Measurements from ENCODE around the gene TMEM179B. TPM values are rescaled to one million over a fixed set of nuclear protein-coding genes. Genes with fewer than 3 reads are reported as not detected.
"Not testable (repeated sequence)": the region's sequence is repeated elsewhere in the genome, so short reads cannot be mapped to it uniquely, and the experiment has no call there.

TMEM179B gene
- total and polyA plus RNA-seq, 9 donors = 22.1 to 33.8 (median 29.7) TPM

- Histone ChIP-seq H3K4me1 (ENCODE audit: control insufficient read depth, insufficient read depth, low read length) (peaks cover 24% of the 10 kb centered on the region), H3K27ac (ENCODE audit: low read length) (no peak overlapping the region), H3K27me3 (ENCODE audit: control insufficient read depth, insufficient read depth, low read length) (no peaks in the 10 kb centered on the region), H3K36me3 (ENCODE audit: control insufficient read depth, insufficient read depth, low read length) (peaks cover 7% of the 10 kb centered on the region), H3K4me3 (ENCODE audit: low read length) (no peak overlapping the region), H3K9me3 (replicated peaks; ENCODE audit: control insufficient read depth, low read depth, low read length) (no peaks in the 10 kb centered on the region)
- DNase-seq = no peak
- whole genome bisulfite sequencing (ENCODE audit: insufficient coverage) = 28% methylated on average over 3 of the region's 9 CpGs
Measured at GRCh38 chr11:62757846-62758788, 29.1 kb upstream of the TMEM179B start.

- Histone ChIP-seq H3K4me3 (ENCODE audit: low read length) (peak overlapping the region; percentile 93), H3K4me1 (ENCODE audit: control insufficient read depth, insufficient read depth, low read length) (peaks cover 15% of the 10 kb centered on the region), H3K36me3 (ENCODE audit: control insufficient read depth, insufficient read depth, low read length) (peaks cover 19% of the 10 kb centered on the region)
- not testable (repeated sequence) for DNase-seq; H3K9me3 ChIP-seq (replicated peaks; ENCODE audit: control insufficient read depth, low read depth, low read length); H3K27me3 ChIP-seq (ENCODE audit: control insufficient read depth, insufficient read depth, low read length); H3K27ac ChIP-seq (ENCODE audit: low read length)
- WGBS (ENCODE audit: insufficient coverage) = no CpG with 5 or more reads among the region's 9 CpGs
Measured at GRCh38 chr11:62760867-62761227, 26.4 kb upstream of the TMEM179B start.

DNA sequence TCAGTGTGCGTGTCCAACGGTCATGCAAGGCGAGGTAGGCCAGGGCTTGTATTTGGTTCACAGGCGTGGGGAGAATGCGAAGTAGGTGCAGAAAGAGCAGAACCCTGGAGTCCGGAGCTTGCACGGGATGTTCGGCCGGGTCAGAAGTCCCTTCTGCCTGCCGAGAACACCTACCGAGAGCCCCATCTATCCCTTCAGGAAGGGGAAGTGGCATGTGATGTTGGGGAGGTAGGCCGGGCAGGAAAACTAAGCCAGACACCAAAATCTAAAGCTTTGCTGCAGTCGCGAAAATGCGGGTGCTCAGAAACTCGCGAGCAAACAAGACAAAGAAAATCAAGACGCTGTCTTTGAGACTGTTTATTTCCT, 16.4 kb upstream of the TMEM179B start:
- Histone ChIP-seq H3K4me1 (ENCODE audit: control insufficient read depth, insufficient read depth, low read length) (peaks cover 20% of the 10 kb centered on the region), H3K27ac (ENCODE audit: low read length) (peak overlapping the region; percentile 98), H3K4me3 (ENCODE audit: low read length) (peak overlapping the region; percentile 90), H3K9me3 (replicated peaks; ENCODE audit: control insufficient read depth, low read depth, low read length) (no peaks in the 10 kb centered on the region), H3K27me3 (ENCODE audit: control insufficient read depth, insufficient read depth, low read length) (no peaks in the 10 kb centered on the region), H3K36me3 (ENCODE audit: control insufficient read depth, insufficient read depth, low read length) (peaks cover 30% of the 10 kb centered on the region)
- WGBS (ENCODE audit: insufficient coverage) = 0% methylated on average over 3 of the region's 18 CpGs
- no peak for DNase-seq

DNA sequence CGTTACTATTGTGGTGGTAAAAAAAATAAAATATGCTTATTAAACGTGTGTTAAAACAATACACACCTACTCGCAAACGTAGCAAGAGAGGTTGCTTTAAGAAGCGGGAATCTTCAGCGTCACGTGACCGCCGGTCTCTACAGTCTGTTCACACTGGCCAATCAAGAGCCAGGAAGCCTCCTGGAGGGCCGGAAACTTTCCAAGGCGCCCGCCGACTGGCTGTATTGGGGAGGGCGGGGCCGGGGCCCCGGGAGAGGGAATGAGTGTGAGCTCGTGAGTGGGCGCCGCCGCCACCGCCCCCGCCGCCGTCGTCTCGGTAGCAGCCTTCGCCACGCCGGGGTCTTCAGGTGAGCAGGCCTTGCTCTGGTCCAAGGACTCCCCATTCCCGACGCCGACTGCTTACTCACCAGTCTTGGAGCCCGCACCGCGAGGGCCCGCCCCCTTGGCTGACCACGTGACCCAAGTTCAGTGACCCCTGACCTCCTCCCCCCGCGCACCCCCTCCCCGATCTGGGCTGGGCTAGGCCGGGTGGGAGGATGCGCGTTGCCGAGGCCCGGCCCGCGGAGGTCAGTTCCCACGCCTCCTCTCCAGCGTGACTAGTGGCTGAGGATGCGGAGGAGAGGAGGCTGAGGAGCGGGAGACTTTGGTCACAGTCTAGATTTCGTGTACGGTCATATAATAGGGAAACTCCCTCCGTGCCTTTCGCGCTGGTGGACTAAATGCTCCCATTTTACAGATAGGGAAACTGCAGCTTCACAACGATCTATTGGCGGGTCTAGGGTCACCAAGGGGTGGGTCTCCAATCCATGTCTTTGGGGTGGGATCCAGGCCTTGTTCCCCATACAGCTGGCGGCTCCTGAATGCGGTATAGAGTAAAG, 15.8 kb upstream of the TMEM179B start, which contains the start of gene TAF6L:
TAF6L (plus strand) TSS at position 253 of the 878 bp plus-strand sequence. CDS start 4,388 bp downstream, outside the sequence.
- H3K27me3 ChIP-seq (ENCODE audit: control insufficient read depth, insufficient read depth, low read length) = no peaks in the 10 kb centered on the region
- H3K4me3 ChIP-seq (ENCODE audit: low read length) = peak within 1 kb of the TSS; percentile 90
- peaks cover 20% of the 10 kb centered on the region for H3K4me1 ChIP-seq (ENCODE audit: control insufficient read depth, insufficient read depth, low read length)
- H3K27ac ChIP-seq (ENCODE audit: low read length) = peak within 1 kb of the TSS; percentile 98
- under 1% methylated on average over 42 of the region's 60 CpGs for WGBS (ENCODE audit: insufficient coverage)
- DNase-seq = peak; percentile 99
- peaks cover 31% of the 10 kb centered on the region for H3K36me3 ChIP-seq (ENCODE audit: control insufficient read depth, insufficient read depth, low read length)
- H3K9me3 ChIP-seq (replicated peaks; ENCODE audit: control insufficient read depth, low read depth, low read length) = no peaks in the 10 kb centered on the region

DNA sequence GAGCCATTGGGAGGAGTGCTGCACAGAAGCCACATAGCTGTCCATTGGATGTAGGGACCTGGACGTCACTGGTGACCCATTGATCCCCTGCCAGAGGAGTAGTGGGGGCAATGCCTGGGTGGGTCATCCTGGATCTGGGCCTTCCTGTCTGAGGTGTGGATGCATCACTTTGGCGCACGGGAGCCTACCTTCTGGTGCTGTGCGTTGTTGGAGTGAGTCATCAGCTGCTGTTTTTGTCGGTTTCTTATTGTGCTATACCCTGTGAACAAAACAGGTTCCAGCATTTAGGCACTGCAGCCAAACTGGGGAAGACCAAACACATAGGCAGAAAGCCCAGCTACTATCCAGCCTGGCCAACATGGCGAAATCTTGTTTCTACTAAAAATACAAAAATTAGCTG, 12.8 kb upstream of the TMEM179B start:
- 92% methylated on average over 5 of the region's 6 CpGs for WGBS (ENCODE audit: insufficient coverage)
- no peaks in the 10 kb centered on the region for H3K9me3 ChIP-seq (replicated peaks; ENCODE audit: control insufficient read depth, low read depth, low read length)
- DNase-seq = no peak
- H3K36me3 ChIP-seq (ENCODE audit: control insufficient read depth, insufficient read depth, low read length) = peaks cover 32% of the 10 kb centered on the region
- H3K4me1 ChIP-seq (ENCODE audit: control insufficient read depth, insufficient read depth, low read length) = peaks cover 20% of the 10 kb centered on the region
- no peak overlapping the region for H3K27ac ChIP-seq (ENCODE audit: low read length)
- H3K4me3 ChIP-seq (ENCODE audit: low read length) = no peak overlapping the region
- H3K27me3 ChIP-seq (ENCODE audit: control insufficient read depth, insufficient read depth, low read length) = no peaks in the 10 kb centered on the region

DNA sequence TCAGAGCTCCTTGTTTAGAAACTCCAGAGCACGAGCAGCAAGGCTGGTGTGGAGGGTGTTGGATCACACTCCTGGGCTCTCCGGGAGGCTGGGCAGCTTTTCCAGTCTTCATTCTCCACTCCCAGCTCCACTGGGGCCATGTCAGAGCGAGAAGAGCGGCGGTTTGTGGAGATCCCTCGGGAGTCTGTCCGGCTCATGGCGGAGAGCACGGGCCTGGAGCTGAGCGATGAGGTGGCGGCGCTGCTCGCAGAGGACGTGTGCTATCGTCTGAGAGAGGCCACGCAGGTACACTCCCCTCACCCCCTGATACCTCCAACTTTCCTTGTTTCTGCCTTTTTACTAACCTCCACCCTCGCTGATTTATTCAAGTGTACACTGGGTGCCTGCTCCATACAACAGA, 11.6 kb upstream of the TMEM179B start:
- no peaks in the 10 kb centered on the region for H3K9me3 ChIP-seq (replicated peaks; ENCODE audit: control insufficient read depth, low read depth, low read length)
- H3K27me3 ChIP-seq (ENCODE audit: control insufficient read depth, insufficient read depth, low read length) = no peaks in the 10 kb centered on the region
- H3K4me3 ChIP-seq (ENCODE audit: low read length) = no peak overlapping the region
- WGBS (ENCODE audit: insufficient coverage) = 90% methylated on average over 16 of the region's 17 CpGs
- no peak overlapping the region for H3K27ac ChIP-seq (ENCODE audit: low read length)
- no peak for DNase-seq
- H3K36me3 ChIP-seq (ENCODE audit: control insufficient read depth, insufficient read depth, low read length) = peaks cover 34% of the 10 kb centered on the region
- peaks cover 8% of the 10 kb centered on the region for H3K4me1 ChIP-seq (ENCODE audit: control insufficient read depth, insufficient read depth, low read length)

DNA sequence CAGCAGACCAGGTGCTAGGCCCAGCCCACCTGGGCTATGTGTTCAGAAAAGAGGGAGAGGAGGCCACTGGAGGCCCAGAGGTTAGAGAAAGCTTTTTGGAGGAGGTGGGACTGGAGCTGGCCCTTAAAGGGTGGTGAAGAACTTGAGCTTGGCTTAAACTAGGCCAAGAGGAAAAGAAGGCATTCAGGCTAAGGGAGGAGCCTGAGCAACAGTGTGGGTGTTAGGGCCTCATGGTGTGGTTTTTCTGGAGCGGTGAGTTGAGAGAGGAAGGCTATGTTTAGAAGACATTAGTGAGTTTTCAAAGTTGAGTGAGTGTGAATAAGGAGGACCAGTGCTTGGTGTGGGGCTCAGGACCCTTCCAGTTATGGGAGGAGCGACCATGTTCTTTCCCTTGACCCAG, 9.8 kb upstream of the TMEM179B start:
- H3K4me3 ChIP-seq (ENCODE audit: low read length) = no peak overlapping the region
- 100% methylated on average over 1 of the region's 2 CpGs for WGBS (ENCODE audit: insufficient coverage)
- H3K9me3 ChIP-seq (replicated peaks; ENCODE audit: control insufficient read depth, low read depth, low read length) = no peaks in the 10 kb centered on the region
- no peaks in the 10 kb centered on the region for H3K4me1 ChIP-seq (ENCODE audit: control insufficient read depth, insufficient read depth, low read length)
- no peak overlapping the region for H3K27ac ChIP-seq (ENCODE audit: low read length)
- no peak for DNase-seq
- peaks cover 42% of the 10 kb centered on the region for H3K36me3 ChIP-seq (ENCODE audit: control insufficient read depth, insufficient read depth, low read length)
- H3K27me3 ChIP-seq (ENCODE audit: control insufficient read depth, insufficient read depth, low read length) = no peaks in the 10 kb centered on the region

GRCh38 chr11:62778441-62778840, 8.8 kb upstream of the TMEM179B start:
- H3K27me3 ChIP-seq (ENCODE audit: control insufficient read depth, insufficient read depth, low read length) = no peaks in the 10 kb centered on the region
- H3K36me3 ChIP-seq (ENCODE audit: control insufficient read depth, insufficient read depth, low read length) = peaks cover 46% of the 10 kb centered on the region
- WGBS (ENCODE audit: insufficient coverage) = 81% methylated on average over 3 of the region's 3 CpGs
- no peak for DNase-seq
- H3K4me1 ChIP-seq (ENCODE audit: control insufficient read depth, insufficient read depth, low read length) = no peaks in the 10 kb centered on the region
- H3K27ac ChIP-seq (ENCODE audit: low read length) = no peak overlapping the region
- no peak overlapping the region for H3K4me3 ChIP-seq (ENCODE audit: low read length)
- no peaks in the 10 kb centered on the region for H3K9me3 ChIP-seq (replicated peaks; ENCODE audit: control insufficient read depth, low read depth, low read length)

GRCh38 chr11:62782753-62783152, 4.4 kb upstream of the TMEM179B start:
- H3K36me3 ChIP-seq (ENCODE audit: control insufficient read depth, insufficient read depth, low read length) = peaks cover 29% of the 10 kb centered on the region
- H3K9me3 ChIP-seq (replicated peaks; ENCODE audit: control insufficient read depth, low read depth, low read length) = no peaks in the 10 kb centered on the region
- 100% methylated on average over 4 of the region's 7 CpGs for WGBS (ENCODE audit: insufficient coverage)

More at GRCh38 chr11:62782753-62783152, 4.4 kb upstream of the TMEM179B start:
- peaks cover 6% of the 10 kb centered on the region for H3K4me1 ChIP-seq (ENCODE audit: control insufficient read depth, insufficient read depth, low read length)
- no peaks in the 10 kb centered on the region for H3K27me3 ChIP-seq (ENCODE audit: control insufficient read depth, insufficient read depth, low read length)
- no peak overlapping the region for H3K4me3 ChIP-seq (ENCODE audit: low read length)
- no peak for DNase-seq
- no peak overlapping the region for H3K27ac ChIP-seq (ENCODE audit: low read length)

All from muscle of leg (tissue), 11 donors.